Neural cell (in vitro differentiated cells): ENCODE measurements around the gene SDCCAG8. TPM values are rescaled to one million over a fixed set of nuclear protein-coding genes. Genes with fewer than 3 reads are reported as not detected.

Experiments used
- H2AFZ ChIP-seq: fragments of 200-600, 300-800 bp; sonication (generic), shearing (Covaris generic); 2 replicates; pipeline ENCODE4 v1.6.0; 2014; ENCODE audit warnings: low read depth, mild to moderate bottlenecking, antibody characterized with exemption, low read length, moderate library complexity
- H3F3A ChIP-seq: fragments of 200-600 bp; shearing (Covaris generic); 2 replicates; pipeline ENCODE4 v1.6.1; 2016; ENCODE audit warnings: mild to moderate bottlenecking, moderate library complexity, mixed read lengths, antibody characterized with exemption, low read length; ENCODE audit not compliant: insufficient read depth, poor library complexity, severe bottlenecking
- H3K27ac ChIP-seq: fragments of 200-600, 300-800 bp; sonication (generic), shearing (Covaris generic); 2 replicates; pipeline ENCODE4 v1.5.1; 2014; ENCODE audit warnings: mild to moderate bottlenecking, low read length, moderate library complexity
- H3K27me3 ChIP-seq: fragments of 300-800, 200-600 bp; sonication (generic), shearing (Covaris generic); 2 replicates; pipeline ENCODE4 v1.6.0; 2014; ENCODE audit warnings: mild to moderate bottlenecking, low read depth, low read length, moderate library complexity; ENCODE audit not compliant: insufficient read depth
- H3K36me3 ChIP-seq: fragments of 300-800, 200-600 bp; sonication (generic), shearing (Covaris generic); 2 replicates; pipeline ENCODE4 v1.5.1; 2014; ENCODE audit warnings: mild to moderate bottlenecking, antibody characterized with exemption, low read length, moderate library complexity; ENCODE audit not compliant: insufficient read depth
- H3K4me2 ChIP-seq: fragments of 300-800, 200-600 bp; sonication (generic), shearing (Covaris generic); 2 replicates; pipeline ENCODE4 v1.6.0; 2014; ENCODE audit warnings: mild to moderate bottlenecking, low read length
- H3K4me3 ChIP-seq: fragments of 300-800, 200-600 bp; sonication (generic), shearing (Covaris generic); 2 replicates; pipeline ENCODE4 v1.5.1; 2014; ENCODE audit warnings: mild to moderate bottlenecking, low read length, moderate library complexity
- H3K79me2 ChIP-seq: fragments of 200-600 bp; shearing (Covaris generic); replicated peaks from 2 replicates; pipeline ENCODE4 v1.6.0; 2014; ENCODE audit warnings: mild to moderate bottlenecking, low read length, moderate library complexity; ENCODE audit not compliant: insufficient read depth
- H3K9ac ChIP-seq: fragments of 300-800, 200-600 bp; sonication (generic), shearing (Covaris generic); 2 replicates; pipeline ENCODE4 v1.6.1; 2016; ENCODE audit warnings: mild to moderate bottlenecking, low read length, mixed read lengths
- H3K9me2 ChIP-seq: fragments of 200-600 bp; shearing (Covaris generic); 2 replicates; pipeline ENCODE4 v1.6.1; 2016; ENCODE audit warnings: mild to moderate bottlenecking, low read length, mixed read lengths; ENCODE audit not compliant: insufficient read depth
- H3K9me3 ChIP-seq: fragments of 200-600, 300-800 bp; sonication (generic), shearing (Covaris generic); 2 replicates; pipeline ENCODE4 v1.6.1; 2016; ENCODE audit warnings: mild to moderate bottlenecking, mixed run types, low read length, moderate library complexity, mixed read lengths
- H4K20me1 ChIP-seq: fragments of 200-600 bp; shearing (Covaris generic); 2 replicates; pipeline ENCODE4 v1.6.1; 2016; ENCODE audit warnings: mild to moderate bottlenecking, mixed run types; ENCODE audit not compliant: insufficient read depth
- CTCF ChIP-seq: fragments of 450-650 bp; IDR thresholded peaks from 2 replicates; pipeline ENCODE4 v1.5.1; 2014; ENCODE audit warnings: antibody characterized with exemption, mild to moderate bottlenecking, moderate library complexity; ENCODE audit not compliant: poor library complexity, severe bottlenecking
- EP300 ChIP-seq: fragments of 450-650 bp; conservative IDR thresholded peaks from 2 replicates; pipeline ENCODE4 v1.6.1; 2014; ENCODE audit warnings: antibody characterized with exemption, mild to moderate bottlenecking, moderate library complexity; ENCODE audit not compliant: poor library complexity, severe bottlenecking
- EZH2 ChIP-seq: fragments of 200-600, 300-800 bp; shearing (Covaris generic), sonication (generic); IDR thresholded peaks from 2 replicates; pipeline ENCODE4 v1.6.1; 2014; ENCODE audit warnings: antibody characterized with exemption, low read length, borderline replicate concordance, mild to moderate bottlenecking; ENCODE audit not compliant: insufficient read depth, poor library complexity, severe bottlenecking
- MXI1 ChIP-seq: fragments of 450-650 bp; conservative IDR thresholded peaks from 2 replicates; pipeline ENCODE4 v1.6.1; 2014; ENCODE audit warnings: antibody characterized with exemption, mild to moderate bottlenecking; ENCODE audit not compliant: poor library complexity, severe bottlenecking
- POLR2AphosphoS5 ChIP-seq: IDR thresholded peaks from 2 replicates; pipeline ENCODE4 v1.6.1; 2012
- RAD21 ChIP-seq: fragments of 450-650 bp; conservative IDR thresholded peaks from 2 replicates; pipeline ENCODE4 v1.6.1; 2014; ENCODE audit warnings: antibody characterized with exemption, mild to moderate bottlenecking, moderate library complexity
- REST ChIP-seq: IDR thresholded peaks from 2 replicates; pipeline ENCODE4 v1.6.1; 2012; ENCODE audit warnings: borderline replicate concordance
- SMC3 ChIP-seq: fragments of 450-650 bp; conservative IDR thresholded peaks from 2 replicates; pipeline ENCODE4 v1.6.1; 2014; ENCODE audit warnings: antibody characterized with exemption, mild to moderate bottlenecking, moderate library complexity; ENCODE audit not compliant: poor library complexity
- TAF1 ChIP-seq: IDR thresholded peaks from 2 replicates; pipeline ENCODE4 v1.6.1; 2012; ENCODE audit warnings: low read depth
- polyA plus RNA-seq: library from polyadenylated mRNA; depleted of rRNA; stranded (reverse); fragments of >200 nt; gene quantifications from 2 replicates; pipeline ENCODE4 v1.2.3, GENCODE V29; 2014

The SDCCAG8 gene
- polyA plus RNA-seq, 1 donor from 2014 or later = 32.2 TPM

- Histone ChIP-seq H3K27ac (no peak overlapping the region), H3F3A (no peaks in the 10 kb centered on the region), H3K79me2 (no peaks in the 10 kb centered on the region), H3K4me2 (no peak overlapping the region), H3K27me3 (no peaks in the 10 kb centered on the region), H3K9me2 (no peaks in the 10 kb centered on the region), H2AFZ (no peak overlapping the region), H4K20me1 (no peaks in the 10 kb centered on the region), H3K36me3 (peaks cover 3% of the 10 kb centered on the region), H3K9me3 (no peaks in the 10 kb centered on the region), H3K4me3 (no peak overlapping the region), H3K9ac (no peak overlapping the region)
- TF ChIP-seq TAF1 (no peak), POLR2AphosphoS5 (no peak), SMC3 (no peak), EP300 (no peak), MXI1 (no peak), EZH2 (no peak), CTCF (no peak), REST (no peak), RAD21 (no peak)
These were observed 35.5 kb downstream of the SDCCAG8 start for GRCh38 chr1:243291292-243291691.

- Histone ChIP-seq H4K20me1 (no peaks in the 10 kb centered on the region), H3K9ac (no peak overlapping the region), H3K9me3 (no peaks in the 10 kb centered on the region), H3K36me3 (peaks cover 3% of the 10 kb centered on the region), H3K27ac (no peak overlapping the region), H3K27me3 (no peaks in the 10 kb centered on the region), H3K9me2 (no peaks in the 10 kb centered on the region), H2AFZ (no peak overlapping the region), H3K79me2 (no peaks in the 10 kb centered on the region), H3K4me2 (no peak overlapping the region), H3F3A (no peaks in the 10 kb centered on the region), H3K4me3 (no peak overlapping the region)
- TF ChIP-seq SMC3 (no peak), MXI1 (no peak), RAD21 (no peak), CTCF (no peak), POLR2AphosphoS5 (no peak), EZH2 (no peak), TAF1 (no peak), EP300 (no peak), REST (no peak)
These were observed 36.3 kb downstream of the SDCCAG8 start for GRCh38 chr1:243292117-243292516.
